A549 treated with GW870086 at 1 μM for 4 hours (cell line): ENCODE measurements around the gene PIGL. TPM values are rescaled to one million over a fixed set of nuclear protein-coding genes. Genes with fewer than 3 reads are reported as not detected.

Source experiments
- total RNA-seq: library from RNA; stranded (reverse); fragments of 200-300 nt; extraction: Qiagen RNA extraction; gene quantifications from 5 replicates; pipeline ENCODE4 v1.2.3, GENCODE V29; 2022; ENCODE audit warnings: low read depth

The PIGL gene
- 14.1 to 20.0 TPM (median 18.5 TPM) in 5 replicates for total RNA-seq

DNA sequence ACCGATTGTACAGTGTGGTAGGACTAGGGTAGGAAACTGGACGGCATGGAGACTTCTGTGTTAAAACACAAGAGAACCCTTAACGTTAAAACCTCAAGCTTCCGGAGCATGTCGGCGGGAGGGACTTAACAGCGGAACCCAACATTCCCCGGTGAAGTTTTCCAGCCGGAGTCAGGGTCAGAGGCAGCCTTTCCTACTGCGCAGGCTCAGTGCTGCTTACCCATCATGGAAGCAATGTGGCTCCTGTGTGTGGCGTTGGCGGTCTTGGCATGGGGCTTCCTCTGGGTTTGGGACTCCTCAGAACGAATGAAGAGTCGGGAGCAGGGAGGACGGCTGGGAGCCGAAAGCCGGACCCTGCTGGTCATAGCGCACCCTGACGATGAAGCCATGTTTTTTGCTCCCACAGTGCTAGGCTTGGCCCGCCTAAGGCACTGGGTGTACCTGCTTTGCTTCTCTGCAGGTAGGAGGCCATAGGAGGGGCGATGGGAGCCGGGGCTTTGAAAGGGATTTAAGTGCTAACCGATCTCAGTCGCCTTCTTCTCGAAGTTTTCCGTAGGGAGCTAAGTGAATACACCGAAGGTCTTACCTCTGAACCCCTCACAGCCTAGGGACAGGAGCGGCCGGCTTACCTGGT, at the start of gene PIGL:
PIGL (plus strand) TSS at position 209 of the 634 bp plus-strand sequence; CDS start at position 226, 17 bp downstream.

GRCh38 chr17:16215273-16215964, 1.6 kb upstream of the PIGL start, which contains the start of gene NCOR1:
Gene NCOR1, minus strand, starts transcription at chr17:16215534. Its CDS starts 20,965 bp downstream, at chr17:16194569.

GRCh38 chr17:16353317-16354174, 136.5 kb downstream of the PIGL start, which contains the start of gene CENPV:
Gene CENPV, minus strand, starts transcription at chr17:16353469. Its CDS starts 33 bp downstream, at chr17:16353436.

Other genes starting within 250 kb of the PIGL start
- 42.7 to 50.7 TPM (median 46.8 TPM) in 5 replicates for gene ZSWIM7, start 217.5 kb upstream of the PIGL start, total RNA-seq
- 42.9 to 53.2 TPM (median 50.8 TPM) in 5 replicates for gene TTC19, start 217.4 kb upstream of the PIGL start, total RNA-seq
- gene NCOR1, start 1.7 kb upstream of the PIGL start, total RNA-seq = 68.2 to 83.9 TPM (median 70.3 TPM) in 5 replicates
- gene CENPV, start 136.3 kb downstream of the PIGL start, total RNA-seq = 131 to 176 TPM (median 162 TPM) in 5 replicates
- gene UBB, start 163.9 kb downstream of the PIGL start, total RNA-seq = 1,960 to 2,530 TPM (median 2,016 TPM) in 5 replicates
- 0.35 to 0.78 TPM (median 0.55 TPM) in 5 replicates for gene TRPV2, start 198.4 kb downstream of the PIGL start, total RNA-seq